ENCODE data around the gene APEH.

APEH gene

DNA sequence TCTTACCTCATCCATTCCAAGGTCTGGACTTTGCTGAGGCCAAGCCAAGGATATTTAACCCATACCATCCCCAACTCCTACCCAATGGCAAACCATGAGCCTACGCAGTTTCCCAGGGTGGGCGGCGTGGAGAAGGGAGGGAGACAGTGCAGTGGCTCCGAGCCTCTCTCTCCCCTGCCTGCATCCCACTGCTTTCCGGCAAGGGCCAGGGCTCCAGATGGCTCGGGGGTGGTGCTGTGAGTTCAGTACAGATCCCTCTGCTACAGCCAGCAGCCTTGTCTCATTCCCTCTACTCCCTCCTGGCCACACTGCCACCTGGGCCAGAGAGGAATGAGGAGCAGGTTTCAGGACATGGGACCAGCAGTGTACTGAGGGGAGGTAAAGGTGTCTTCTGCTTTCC is 44.3 kb upstream of the APEH start:
- TF ChIP-seq, protein P1, sequence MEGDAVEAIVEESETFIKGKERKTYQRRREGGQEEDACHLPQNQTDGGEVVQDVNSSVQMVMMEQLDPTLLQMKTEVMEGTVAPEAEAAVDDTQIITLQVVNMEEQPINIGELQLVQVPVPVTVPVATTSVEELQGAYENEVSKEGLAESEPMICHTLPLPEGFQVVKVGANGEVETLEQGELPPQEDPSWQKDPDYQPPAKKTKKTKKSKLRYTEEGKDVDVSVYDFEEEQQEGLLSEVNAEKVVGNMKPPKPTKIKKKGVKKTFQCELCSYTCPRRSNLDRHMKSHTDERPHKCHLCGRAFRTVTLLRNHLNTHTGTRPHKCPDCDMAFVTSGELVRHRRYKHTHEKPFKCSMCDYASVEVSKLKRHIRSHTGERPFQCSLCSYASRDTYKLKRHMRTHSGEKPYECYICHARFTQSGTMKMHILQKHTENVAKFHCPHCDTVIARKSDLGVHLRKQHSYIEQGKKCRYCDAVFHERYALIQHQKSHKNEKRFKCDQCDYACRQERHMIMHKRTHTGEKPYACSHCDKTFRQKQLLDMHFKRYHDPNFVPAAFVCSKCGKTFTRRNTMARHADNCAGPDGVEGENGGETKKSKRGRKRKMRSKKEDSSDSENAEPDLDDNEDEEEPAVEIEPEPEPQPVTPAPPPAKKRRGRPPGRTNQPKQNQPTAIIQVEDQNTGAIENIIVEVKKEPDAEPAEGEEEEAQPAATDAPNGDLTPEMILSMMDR (IDR thresholded peaks at IDR 0.05; ENCODE audit: low read depth, low read length, missing control alignments) = no peak
- H3K4me3 ChIP-seq (ENCODE audit: low read depth, low read length) = no peak overlapping the region
- DNase-seq (ENCODE audit: low read depth) = no peak

DNA sequence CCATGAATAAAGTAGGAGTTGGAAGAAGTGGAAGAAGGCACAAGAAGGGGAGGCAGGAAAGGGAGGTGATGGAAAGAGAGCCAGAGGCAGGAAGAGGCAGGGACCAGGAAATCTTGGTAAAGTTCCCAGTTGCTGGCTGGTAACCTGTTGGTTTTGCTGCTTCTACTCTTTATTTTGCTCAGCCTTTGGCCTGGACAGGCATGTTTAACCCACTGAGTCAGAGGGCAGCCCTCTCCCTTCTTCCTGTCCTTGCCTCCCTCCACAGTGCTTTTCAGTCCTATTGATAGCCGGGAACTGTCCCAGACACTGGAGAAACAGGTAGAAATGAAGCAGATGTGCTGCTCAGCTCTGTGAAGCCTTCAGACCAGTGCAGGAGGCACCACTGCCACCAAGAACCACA is 43.4 kb upstream of the APEH start:
- TF ChIP-seq, protein P1 (IDR thresholded peaks at IDR 0.05; ENCODE audit: low read depth, low read length, missing control alignments) = no peak
- H3K4me3 ChIP-seq (ENCODE audit: low read depth, low read length) = no peak overlapping the region
- no peak for DNase-seq (ENCODE audit: low read depth)

DNA sequence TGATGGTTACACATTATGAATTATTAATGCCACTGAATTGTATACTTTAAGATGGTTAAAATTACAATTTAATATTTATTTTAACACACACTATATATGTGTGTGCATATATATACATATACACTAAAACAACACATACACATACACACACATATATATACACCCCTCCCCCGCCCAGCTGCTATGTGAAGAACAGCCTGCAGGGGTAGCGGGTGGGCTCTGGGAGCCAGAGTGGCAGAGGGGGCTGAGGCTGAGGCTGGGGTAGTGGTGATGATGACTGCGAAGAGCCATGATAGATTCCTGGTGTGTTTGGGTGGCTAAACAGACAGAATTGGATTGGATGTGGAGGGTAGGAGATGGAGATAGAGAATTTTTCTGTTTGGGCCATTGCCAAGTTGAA is 39.4 kb upstream of the APEH start:
- no peak overlapping the region for H3K4me3 ChIP-seq (ENCODE audit: low read depth, low read length)
- TF ChIP-seq, protein P1 (IDR thresholded peaks at IDR 0.05; ENCODE audit: low read depth, low read length, missing control alignments) = no peak
- no peak for DNase-seq (ENCODE audit: low read depth)

DNA sequence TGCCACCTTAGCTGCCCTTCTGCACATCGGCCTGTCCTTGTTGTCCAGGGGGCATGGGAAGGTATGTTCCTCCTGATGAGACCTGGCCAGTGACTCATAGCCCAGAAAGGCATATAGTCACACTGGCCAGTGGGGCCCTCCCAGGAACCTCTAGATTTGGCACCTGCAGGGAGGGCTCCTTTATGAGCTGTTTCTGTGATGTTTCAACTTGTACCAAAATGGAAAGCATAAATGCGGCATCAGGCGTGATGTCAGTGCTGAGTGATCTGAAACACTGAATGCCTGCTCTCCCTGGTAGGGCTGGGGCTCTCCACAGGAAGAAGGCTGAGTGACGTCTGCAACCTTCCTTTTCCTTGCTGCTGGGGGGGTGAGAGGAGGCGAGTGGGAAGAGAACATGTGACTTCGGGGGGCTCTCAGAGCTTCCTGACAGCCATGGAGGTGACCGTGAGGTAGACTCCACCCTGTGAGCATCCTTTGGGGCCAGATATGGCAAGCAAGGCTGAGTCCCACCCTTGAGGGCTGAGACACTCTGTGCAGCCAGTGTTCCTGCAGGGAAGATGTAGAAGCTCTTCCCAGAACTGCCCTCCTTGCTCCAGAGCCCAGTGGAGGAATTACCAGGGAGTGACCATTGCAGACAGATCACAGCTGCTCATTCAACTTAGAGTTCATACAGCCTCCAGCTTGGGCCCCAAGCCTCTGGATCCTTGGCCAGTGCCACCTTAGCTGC is 37.1 kb upstream of the APEH start:
- H3K4me3 ChIP-seq (ENCODE audit: low read depth, low read length) = no peak overlapping the region
- no peak for DNase-seq (ENCODE audit: low read depth)
- TF ChIP-seq, protein P1 (IDR thresholded peaks at IDR 0.05; ENCODE audit: low read depth, low read length, missing control alignments) = no peak

DNA sequence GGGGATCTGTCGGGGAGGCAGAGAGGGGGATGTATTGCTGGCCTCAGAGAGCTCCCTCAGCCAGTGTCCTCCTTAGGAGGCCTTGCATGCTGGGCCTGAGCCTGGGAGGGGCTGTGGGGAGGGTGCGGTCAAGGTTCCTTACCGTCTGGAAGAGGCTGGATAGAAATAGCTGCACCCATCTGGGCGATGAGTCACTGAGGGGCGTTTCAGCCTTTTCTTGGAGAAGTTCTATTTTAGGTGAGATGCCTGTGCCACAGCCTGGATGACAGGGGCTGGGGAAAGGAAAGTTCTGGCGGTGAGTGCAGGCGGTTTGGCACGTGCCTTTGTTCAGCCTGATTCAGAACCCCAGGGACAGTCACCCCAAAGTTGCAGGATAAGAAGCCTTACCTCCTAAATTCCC is 35.7 kb upstream of the APEH start:
- TF ChIP-seq, protein P1 (IDR thresholded peaks at IDR 0.05; ENCODE audit: low read depth, low read length, missing control alignments) = no peak
- no peak for DNase-seq (ENCODE audit: low read depth)
- H3K4me3 ChIP-seq (ENCODE audit: low read depth, low read length) = no peak overlapping the region

DNA sequence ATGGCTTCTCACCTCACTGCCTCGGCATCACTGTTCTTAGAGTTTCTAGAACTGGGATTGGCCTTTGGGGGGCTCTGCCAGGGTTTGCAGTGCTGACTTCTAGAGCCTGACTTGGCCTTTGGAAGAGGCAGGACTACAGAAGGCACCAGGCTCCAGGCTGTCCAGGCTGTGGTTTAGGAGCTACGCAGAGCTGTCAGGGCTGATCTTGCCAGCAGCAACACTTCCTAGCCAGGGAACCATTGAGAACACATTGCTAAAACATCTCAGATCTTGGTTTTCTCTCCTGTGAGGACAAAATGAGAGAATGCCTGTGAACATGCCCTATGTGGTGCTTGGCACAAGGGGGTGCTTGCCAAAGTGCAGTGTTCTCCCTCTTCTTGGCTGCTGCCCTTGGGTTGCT is 34.6 kb upstream of the APEH start:
- TF ChIP-seq, protein P1 (IDR thresholded peaks at IDR 0.05; ENCODE audit: low read depth, low read length, missing control alignments) = no peak

DNA sequence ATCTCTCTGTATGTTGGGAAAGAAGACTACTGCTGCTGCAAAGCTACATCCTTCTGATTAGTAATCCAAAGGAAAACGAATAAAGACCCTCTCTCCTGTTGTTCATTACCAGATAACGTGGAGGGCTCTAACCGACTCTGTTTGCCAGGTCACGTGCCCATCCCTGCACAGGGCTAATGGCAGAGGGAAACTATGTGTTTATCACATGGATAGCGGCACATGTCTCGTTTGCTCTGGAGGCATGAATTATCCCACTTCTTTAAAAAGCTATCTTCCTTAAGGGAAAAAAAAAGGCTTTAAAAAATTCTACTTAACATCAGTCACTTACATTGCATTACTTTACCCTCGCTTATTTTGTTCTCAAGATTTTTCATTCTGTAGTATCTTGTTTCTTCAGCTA is 32.9 kb upstream of the APEH start:
- TF ChIP-seq, protein P1 (IDR thresholded peaks at IDR 0.05; ENCODE audit: low read depth, low read length, missing control alignments) = no peak
- no peak for DNase-seq (ENCODE audit: low read depth)
- H3K4me3 ChIP-seq (ENCODE audit: low read depth, low read length) = no peak overlapping the region

More for the DNA sequence above, 34.6 kb upstream of the APEH start:
- no peak for DNase-seq (ENCODE audit: low read depth)
- H3K4me3 ChIP-seq (ENCODE audit: low read depth, low read length) = no peak overlapping the region

Measured in GM12864 (cell line).